ENCODE results near the gene DIPK2A.

The DIPK2A gene, protein sequence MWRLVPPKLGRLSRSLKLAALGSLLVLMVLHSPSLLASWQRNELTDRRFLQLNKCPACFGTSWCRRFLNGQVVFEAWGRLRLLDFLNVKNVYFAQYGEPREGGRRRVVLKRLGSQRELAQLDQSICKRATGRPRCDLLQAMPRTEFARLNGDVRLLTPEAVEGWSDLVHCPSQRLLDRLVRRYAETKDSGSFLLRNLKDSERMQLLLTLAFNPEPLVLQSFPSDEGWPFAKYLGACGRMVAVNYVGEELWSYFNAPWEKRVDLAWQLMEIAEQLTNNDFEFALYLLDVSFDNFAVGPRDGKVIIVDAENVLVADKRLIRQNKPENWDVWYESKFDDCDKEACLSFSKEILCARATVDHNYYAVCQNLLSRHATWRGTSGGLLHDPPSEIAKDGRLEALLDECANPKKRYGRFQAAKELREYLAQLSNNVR

DNA sequence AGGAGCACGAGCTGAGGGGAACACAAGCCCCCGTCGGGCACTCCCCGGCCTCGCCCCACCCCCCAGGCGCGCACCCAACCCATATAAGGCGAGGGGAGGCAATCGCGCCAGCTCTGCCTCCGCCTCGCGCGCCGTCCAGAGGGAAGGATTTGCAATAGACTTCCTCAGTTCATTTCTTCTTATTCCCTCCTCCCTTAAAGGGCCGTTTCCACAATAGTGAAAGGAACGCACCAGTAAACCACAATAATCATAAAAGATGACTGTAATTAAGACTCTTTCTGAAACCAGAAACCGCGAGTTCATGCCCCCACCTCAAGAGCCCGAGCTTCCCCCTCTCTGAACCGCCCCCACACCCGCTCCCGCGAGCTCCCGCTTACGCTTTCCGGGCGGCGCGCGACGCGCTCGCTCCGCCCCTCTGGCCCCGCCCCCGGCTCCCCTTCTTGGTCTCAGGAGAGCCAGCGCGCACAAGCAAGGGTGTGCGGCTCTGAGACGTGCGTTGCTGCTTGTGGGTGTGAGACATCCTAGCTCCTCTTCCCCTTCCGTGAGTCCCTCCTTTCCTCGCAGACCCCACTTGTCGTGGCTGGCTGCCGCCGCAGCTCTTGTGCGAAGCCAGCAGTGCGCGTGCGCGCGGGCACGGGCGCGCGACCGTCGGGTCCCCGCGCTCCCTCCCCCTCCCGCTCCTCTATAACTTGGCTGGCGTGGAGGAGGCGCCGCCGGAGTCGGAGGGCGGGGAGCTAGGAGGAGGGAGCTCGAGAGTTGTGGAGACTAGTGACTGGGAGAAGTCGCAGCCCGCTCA, at the start of gene DIPK2A:
DIPK2A (plus strand) TSS at position 465 of the 796 bp plus-strand sequence. CDS start 510 bp downstream, outside the sequence.
- peak; percentile 82 to 89 for DNase-seq (ENCODE audit: low read depth in 1 of 2, low spot score in 1 of 2)

GRCh38 chr3:143924522-143925285, 46.9 kb upstream of the DIPK2A start:
- no peak for DNase-seq (ENCODE audit: low read depth in 1 of 2, low spot score in 1 of 2)

DNA sequence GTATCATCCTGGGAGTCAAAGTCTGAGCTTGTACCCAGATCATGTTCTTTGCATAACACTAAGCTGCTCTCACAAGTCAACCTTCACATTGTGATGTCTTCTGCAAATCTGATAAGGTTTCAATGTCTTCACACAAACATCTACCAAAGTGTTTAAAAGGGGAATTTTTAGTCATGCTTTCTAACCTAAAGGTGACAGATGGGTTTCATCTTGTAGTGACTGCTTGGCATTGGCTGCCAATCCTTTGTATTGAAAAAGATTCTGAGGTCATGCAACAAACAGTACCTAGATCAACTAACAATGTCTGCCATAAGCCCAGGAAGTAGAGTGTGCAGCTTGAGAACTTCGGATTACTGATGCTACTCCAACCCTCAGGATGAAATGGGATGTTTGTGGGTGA, 43.6 kb upstream of the DIPK2A start:
- DNase-seq (ENCODE audit: low read depth in 1 of 2, low spot score in 1 of 2), result no peak

DNA sequence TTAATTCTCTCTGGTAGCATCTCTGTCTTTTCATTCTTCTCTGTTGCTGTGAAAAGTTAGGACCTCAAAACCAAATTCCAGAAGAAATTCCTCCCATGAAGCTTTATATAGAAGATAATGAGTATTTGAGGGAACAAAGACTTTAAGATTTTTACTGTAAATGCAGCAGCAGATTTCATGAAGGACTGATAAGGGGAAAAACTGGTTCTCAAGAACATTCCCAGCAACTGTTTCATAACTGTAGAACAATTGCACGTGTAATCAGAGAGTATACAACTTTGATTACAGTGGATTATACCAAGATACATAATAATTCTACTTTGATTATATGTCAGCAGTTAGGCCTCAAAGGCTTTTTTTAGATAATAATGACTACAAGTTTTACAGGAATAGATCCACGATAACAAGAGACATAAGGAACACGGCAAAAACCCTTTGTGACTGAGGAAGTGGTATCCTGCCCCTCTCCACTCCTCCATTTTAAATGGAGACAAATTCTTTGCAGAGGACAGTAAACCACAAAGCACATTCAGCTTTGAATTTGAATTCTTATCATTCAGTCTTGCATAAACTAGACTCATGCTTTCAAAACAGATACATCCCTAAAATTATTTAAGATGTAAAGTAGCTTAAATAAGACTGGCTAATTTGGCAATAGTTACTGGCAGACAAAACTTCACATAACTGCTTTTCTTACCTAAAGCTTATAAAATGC, 42.9 kb upstream of the DIPK2A start:
- DNase-seq (ENCODE audit: low read depth in 1 of 2, low spot score in 1 of 2), result no peak

GRCh38 chr3:143934791-143935190, 36.8 kb upstream of the DIPK2A start:
- no peak for DNase-seq (ENCODE audit: low read depth in 1 of 2, low spot score in 1 of 2)

DNA sequence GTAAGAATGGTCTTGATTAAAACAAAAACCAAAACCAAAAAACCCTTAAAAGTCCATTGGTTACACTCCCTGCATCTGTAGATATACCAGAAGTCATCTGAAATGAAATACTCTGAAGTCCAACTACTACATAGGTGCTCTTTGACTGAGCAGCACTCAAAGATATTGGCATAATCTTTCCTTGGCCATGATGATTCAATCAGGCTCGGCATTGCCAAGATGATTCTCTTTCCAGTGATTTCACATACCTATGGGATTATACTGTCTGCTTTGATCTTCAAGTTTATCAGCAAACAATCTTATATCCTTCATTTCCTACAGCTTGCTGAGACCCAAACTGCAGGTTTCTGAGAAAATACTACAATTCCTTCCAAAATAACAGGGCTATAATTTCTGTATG, 35.9 kb upstream of the DIPK2A start:
- DNase-seq (ENCODE audit: low read depth in 1 of 2, low spot score in 1 of 2), result no peak

DNA sequence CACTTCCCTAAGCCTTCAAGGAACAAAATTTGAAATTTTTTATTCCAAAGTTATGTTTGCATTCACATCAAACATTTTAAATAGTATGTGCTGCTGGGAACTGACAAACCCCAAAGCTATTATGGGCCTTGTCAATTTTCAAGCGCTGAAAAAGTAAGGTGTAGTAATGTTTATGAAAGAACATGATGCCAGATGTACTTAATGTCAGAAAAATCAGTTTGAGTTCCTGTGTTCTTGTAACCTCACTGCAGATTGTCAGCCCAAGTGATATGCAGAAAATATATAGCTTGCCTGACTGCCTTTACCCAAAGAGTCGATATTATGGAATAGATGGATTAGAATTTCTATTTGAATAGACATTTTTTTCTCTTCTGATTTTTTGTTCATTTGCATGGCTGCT, 20.8 kb upstream of the DIPK2A start:
- no peak for DNase-seq (ENCODE audit: low read depth in 1 of 2, low spot score in 1 of 2)

- DNase-seq (ENCODE audit: low read depth in 1 of 2, low spot score in 1 of 2), result peak in 1 of 2 donors; percentile 9
These were observed 20.2 kb upstream of the DIPK2A start for GRCh38 chr3:143951351-143951971.

DNA sequence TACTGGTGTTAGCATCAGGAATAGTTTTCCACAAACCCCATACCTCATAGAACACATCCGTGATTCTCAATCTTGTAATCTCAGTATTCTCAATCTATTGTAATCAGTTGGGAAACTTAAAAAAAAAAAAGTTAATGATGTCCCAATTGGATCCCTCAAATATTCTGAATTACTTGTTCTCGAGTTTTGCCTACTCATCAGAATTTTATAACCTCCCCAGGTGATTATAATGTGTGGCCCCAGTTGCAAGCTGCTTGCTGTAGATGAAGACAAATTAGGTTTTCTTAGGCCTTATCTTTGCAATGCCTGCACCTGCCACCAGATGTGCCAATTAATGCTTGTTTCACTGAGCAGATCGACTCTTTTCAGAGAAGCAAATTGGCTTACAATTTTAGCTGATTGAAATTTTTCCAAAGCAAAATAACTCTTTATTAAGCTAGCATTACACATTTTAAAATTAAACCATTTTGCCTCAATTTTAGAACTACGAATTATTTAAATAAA, 19.0 kb upstream of the DIPK2A start:
- no peak for DNase-seq (ENCODE audit: low read depth in 1 of 2, low spot score in 1 of 2)

DNA sequence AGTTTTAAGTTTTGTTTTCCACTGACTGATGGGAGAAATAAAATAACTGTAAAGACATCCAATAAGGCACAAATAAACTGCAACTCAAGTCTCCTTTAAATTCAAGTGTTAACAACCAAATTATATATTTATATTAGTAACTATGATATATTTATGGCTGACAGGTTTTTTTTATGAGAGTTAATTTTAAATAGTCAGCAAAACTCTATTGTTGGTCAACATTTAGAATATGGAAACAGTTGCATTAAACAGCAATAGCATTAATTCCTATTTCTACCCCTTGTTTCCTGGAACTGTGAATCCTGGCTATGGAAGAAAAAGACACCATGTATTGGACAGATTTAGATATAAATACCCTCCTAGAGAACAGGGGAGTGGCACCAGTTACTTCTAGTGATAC, 16.5 kb upstream of the DIPK2A start:
- no peak for DNase-seq (ENCODE audit: low read depth in 1 of 2, low spot score in 1 of 2)

- DNase-seq (ENCODE audit: low read depth in 1 of 2, low spot score in 1 of 2), result no peak
These were observed 14.8 kb upstream of the DIPK2A start for GRCh38 chr3:143956838-143957237.

GRCh38 chr3:143957453-143957852, 14.2 kb upstream of the DIPK2A start:
- DNase-seq (ENCODE audit: low read depth in 1 of 2, low spot score in 1 of 2), result no peak

DNA sequence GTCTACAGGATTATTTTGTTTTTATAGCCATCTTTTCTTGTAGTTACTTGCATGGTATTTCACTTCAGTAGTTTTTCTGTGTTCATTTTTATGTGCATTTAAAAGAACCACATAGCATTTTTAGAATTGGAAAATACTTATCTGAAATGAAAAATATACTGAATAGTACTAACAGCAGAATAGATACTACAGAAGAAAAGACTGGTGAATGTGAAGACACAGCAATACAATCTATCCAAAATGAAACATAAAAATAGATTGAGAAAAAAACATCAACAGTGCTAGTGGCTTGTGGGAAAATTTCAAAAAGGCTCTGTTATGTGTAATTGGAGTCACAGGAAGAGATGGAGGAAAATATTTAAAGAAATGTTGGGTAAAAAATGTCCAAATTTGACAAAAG, 12.7 kb upstream of the DIPK2A start:
- DNase-seq (ENCODE audit: low read depth in 1 of 2, low spot score in 1 of 2), result no peak

GRCh38 chr3:143961342-143961741, 10.3 kb upstream of the DIPK2A start:
- DNase-seq (ENCODE audit: low read depth in 1 of 2, low spot score in 1 of 2), result no peak

DNA sequence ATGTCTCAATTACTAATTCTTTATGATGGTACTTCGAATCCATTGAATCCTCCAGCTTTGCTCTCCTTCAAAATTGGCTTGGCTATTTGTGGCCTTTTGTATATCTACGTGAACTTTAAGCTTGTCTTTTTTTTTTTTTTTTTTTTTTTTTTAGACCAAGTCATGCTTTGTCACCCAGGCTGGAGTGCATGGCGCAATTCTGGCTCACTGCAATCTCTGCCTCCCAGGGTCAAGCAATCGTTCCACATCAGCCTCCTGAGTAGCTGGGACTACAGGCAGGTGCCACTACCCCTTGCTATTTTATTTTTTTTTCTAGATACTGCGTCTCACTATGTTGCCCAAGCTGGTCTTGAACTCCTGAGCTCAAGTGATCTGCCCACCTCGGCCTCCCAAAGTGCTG, 7.7 kb upstream of the DIPK2A start:
- no peak for DNase-seq (ENCODE audit: low read depth in 1 of 2, low spot score in 1 of 2)

- peak; percentile 14 to 30 for DNase-seq (ENCODE audit: low read depth in 1 of 2, low spot score in 1 of 2)
These were observed 757 bp upstream of the DIPK2A start for GRCh38 chr3:143970773-143971358.

GRCh38 chr3:143972155-143972504, 507 bp downstream of the DIPK2A start:
- peak in 1 of 2 donors; percentile 20 for DNase-seq (ENCODE audit: low read depth in 1 of 2, low spot score in 1 of 2)

GRCh38 chr3:143972505-143973258, 1.1 kb downstream of the DIPK2A start:
- peak; percentile 18 to 43 for DNase-seq (ENCODE audit: low read depth in 1 of 2, low spot score in 1 of 2)

Data from activated T-helper 1 cell treated with anti-CD3 and anti-CD28 coated beads, Interleukin-2, amount 50 U/mL, for 16 hours (primary cell).